HG03097 (cell line): ENCODE data around the gene ATP1A3.
"Not testable (repeated sequence)": the region's sequence is repeated elsewhere in the genome, so short reads cannot be mapped to it uniquely, and the experiment has no call there.

Experiments used
- ATAC-seq: cut with Tn5 transposase; IDR thresholded peaks from one replicate; pipeline ENCODE4 v1.9.1; 2021; ENCODE audit not compliant: unreplicated experiment, low FRiP score

The ATP1A3 gene

GRCh38 chr19:42012747-42013146 lies 18.7 kb upstream of the ATP1A3 start:
- ATAC-seq, result not testable (repeated sequence)

- ATAC-seq, result no peak
Observed at GRCh38 chr19:42010245-42011126, 16.5 kb upstream of the ATP1A3 start.

GRCh38 chr19:42006569-42006968 lies 12.5 kb upstream of the ATP1A3 start:
- ATAC-seq, result no peak

- ATAC-seq, result no peak
Observed at GRCh38 chr19:42005504-42005903, 11.5 kb upstream of the ATP1A3 start.

DNA sequence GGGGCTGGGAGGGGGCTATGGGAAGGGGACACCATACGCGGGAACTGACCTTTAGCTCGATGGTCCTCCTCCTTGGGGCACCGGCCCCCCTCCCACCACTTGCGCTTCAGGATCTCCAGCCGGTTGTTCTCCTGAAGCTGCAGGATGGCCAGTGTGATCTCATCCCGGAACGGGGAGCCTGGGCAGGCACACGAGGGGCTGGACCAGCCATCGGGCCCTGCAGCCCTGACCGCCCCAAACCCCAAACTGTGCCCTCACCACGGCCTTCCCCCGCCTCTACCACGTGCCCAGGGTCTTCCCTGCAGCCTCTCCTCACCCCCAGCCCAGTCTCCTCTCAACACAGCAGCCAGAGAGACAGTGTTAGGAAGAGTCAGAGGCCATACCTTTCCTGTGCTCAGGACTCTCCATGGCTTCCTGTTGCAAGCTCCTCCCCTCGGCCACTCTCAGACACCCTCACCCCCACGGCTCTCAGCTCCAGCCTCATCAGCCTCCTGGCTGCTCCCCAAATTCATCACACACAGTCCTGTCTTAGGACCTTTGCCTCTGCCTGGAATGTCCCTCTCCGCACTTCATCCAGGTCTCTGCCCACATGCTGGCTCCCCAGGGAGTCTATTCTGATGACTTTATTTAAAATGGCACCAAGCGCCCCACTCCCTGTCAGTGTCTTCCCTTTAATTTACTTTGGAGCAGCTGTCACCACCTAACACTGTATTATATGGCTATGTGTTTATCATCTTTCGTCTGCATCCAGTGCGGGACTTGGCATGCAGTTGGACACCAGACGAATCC lies 9.7 kb upstream of the ATP1A3 start:
- no peak for ATAC-seq

DNA sequence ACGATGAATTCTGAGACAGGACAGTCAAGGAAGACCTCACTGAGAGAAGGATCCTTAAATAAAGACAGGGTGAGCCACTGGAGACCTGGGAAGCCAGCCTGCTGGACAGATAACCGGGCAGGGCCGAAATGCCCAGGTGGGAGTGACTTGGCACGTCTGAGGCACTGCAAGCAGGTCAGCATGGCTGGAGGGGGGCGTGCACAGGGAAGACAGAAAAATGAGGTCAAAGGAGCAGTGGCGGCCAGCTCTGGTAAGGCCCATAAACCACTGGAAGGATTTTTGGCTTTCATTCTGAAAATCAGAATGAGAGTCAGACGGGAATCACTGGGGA lies 5.8 kb upstream of the ATP1A3 start:
- no peak for ATAC-seq

DNA sequence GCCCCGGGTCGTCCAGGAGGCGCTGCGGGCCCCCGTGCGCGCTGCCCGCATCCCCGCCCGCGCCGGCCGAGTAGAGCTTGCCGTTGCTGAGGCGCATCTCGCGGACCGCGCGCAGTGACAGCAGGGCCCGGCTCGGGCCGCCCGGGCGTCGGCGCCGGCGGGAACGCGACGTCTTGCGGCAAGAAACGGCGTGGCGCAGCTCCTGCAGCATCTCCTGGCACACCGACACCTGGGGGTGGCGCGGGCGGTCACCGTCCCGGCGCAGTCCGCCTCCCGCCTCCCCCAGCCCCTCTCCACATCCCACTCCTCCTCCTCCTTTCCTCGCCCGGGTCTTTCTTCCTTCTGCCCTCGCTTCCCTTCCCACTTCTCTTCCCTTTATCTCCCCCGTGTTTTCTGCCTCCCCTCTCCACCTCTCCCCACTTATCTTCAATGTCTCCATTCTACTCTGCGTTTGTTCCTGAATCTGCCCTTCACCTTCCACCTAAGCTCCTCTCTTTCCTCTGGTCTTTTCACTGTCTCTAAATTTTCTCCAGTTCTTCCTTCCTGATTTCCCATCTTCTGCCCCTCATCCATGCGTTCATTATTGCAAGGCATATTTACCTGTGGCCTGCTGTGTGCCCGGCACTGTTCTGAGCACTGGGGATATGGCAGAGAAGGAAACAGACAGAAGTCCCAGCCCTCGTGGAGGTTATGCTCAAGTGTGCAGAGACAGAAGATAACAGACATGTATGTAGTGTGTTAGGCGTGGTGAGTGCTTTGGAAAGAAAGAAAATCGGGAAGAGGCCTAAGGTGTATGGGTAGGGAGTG lies 5.2 kb upstream of the ATP1A3 start:
- ATAC-seq, result no peak

- ATAC-seq, result no peak
Observed at GRCh38 chr19:41998246-41999020, 4.4 kb upstream of the ATP1A3 start.

DNA sequence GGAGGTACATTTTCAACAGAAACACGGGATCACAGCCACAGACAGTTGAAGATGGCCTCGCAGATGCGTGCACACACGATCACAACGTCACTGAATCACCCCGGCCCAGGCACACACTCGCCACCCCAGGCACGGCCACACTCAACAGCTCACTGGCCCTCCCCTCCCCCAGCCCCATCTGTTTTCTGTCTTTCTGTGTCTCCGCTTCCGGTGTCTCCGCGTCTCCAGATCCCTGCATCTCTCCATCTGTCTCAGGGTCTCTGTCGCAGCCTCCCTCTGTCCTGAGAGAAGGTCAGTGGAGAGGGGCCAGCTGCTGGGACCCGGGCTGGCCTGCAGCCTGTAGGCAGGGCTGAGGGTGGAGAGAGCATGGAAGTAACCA lies 3.8 kb upstream of the ATP1A3 start:
- no peak for ATAC-seq

- ATAC-seq, result no peak
Observed at GRCh38 chr19:41997121-41997850, 3.3 kb upstream of the ATP1A3 start.

DNA sequence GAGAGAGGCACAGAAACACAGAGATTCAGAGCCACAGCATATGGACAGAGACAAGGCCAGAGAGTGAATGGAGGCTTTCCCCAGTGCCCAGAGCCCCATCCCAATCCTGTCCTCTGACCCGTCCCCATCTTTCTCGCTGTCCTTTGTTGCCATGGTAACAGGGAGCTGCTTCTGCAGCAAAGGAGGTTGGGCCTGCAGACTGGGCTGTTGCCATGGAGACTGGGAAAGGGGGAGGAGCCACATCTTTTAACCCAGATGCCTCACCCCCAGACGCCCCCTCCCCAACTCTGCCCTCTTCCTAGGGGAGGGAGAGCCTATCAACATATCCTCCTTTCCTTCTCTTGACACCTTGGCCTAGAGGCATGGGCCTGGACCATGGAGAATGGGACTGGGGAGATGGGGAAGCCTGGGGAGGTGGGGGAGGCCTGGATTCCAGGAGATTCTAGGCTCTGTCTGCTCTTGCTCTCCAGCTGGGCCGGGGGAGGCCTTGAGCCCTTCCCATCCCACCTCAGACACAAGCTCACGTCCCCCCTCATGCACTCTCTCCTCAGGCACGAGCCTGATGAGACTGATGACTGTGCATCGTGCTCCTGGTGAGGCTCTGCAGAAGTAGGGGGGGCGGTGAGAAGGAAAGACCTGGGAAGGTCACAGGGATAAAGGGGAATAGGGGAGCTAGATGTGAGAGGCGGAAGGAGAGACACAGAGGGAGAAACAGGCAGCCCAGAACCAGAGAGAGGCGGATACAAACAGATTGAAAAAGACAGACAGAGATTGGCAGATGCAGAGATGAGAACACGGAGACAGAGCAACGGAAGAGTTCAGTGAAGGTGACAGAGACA lies 2.1 kb upstream of the ATP1A3 start:
- ATAC-seq, result no peak

GRCh38 chr19:41994994-41995958 lies 1.2 kb upstream of the ATP1A3 start:
- ATAC-seq, result no peak

GRCh38 chr19:41994521-41994971 lies 516 bp upstream of the ATP1A3 start:
- ATAC-seq, result no peak

DNA sequence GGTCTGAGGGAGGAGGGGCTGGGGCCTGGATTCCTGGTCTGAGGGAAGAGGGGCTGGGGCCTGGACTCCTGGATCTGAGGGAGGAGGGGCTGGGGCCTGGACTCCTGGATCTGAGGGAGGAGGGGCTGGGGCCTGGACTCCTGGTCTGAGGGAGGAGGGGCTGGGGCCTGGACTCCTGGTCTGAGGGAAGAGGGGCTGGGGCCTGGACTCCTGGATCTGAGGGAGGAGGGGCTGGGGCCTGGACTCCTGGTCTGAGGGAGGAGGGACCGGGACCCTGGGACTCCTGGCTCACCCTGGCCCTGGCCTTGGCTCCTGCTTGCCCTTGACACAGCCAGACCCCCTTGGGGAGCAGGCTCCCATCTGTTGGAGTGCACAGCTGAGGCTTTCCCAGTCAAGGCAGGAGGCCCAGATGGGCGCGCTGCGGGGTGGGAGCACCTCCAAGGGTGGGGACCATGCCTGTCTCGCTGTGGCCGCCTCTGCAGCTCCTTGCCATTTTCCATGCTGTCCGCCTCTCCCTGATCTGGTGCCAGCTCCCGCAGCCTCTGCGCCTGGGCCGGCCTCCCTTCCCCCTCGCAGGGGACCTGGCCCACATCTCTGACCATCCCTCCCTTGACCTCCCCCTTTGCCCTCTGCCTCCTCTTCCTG lies 2.0 kb downstream of the ATP1A3 start:
- not testable (repeated sequence) for ATAC-seq

DNA sequence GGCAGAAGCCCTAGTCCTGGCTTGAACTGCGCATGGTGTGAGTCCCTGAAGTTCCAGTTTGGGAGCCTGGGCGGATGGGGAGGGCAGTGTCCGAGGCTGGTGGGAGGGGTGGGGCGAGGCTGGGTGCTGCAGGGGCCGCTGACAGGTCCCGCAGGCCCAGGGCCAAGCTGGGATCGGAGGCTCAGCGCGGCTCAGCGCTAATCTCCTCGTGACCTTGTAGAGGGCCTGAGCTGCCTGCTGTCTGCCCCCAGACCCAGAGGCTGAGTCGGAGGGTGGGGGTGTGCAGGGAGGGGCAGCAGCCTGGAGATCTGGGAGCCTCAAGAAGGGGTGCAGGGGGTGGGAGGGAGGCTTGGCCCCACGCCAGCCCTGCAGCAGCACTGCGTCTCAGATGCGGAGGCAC lies 3.0 kb downstream of the ATP1A3 start:
- no peak for ATAC-seq

GRCh38 chr19:41990615-41991014 lies 3.4 kb downstream of the ATP1A3 start:
- ATAC-seq, result no peak

GRCh38 chr19:41990028-41990427 lies 4.0 kb downstream of the ATP1A3 start:
- ATAC-seq, result no peak
